GM19468 (cell line): Measurements from ENCODE around the gene SELENOO.
"Not testable (repeated sequence)": the region's sequence is repeated elsewhere in the genome, so short reads cannot be mapped to it uniquely, and the experiment has no call there.

ENCODE experiments used
- ATAC-seq: cut with Tn5 transposase; IDR thresholded peaks from one replicate; pipeline ENCODE4 v1.9.1; 2021; ENCODE audit warnings: mild to moderate bottlenecking, moderate library complexity, moderate number of reproducible peaks; ENCODE audit not compliant: unreplicated experiment; ENCODE audit errors: extremely low read depth

The SELENOO gene

GRCh38 chr22:50200461-50201190, at the start of gene SELENOO:
Gene SELENOO (plus strand): TSS chr22:50201011. CDS start chr22:50201037, 26 bp downstream.
- ATAC-seq, result peak; percentile 40

- ATAC-seq, result no peak
Measured at GRCh38 chr22:50151571-50152537, 49.0 kb upstream of the SELENOO start.

- ATAC-seq, result no peak
Measured at GRCh38 chr22:50153056-50153755, 47.6 kb upstream of the SELENOO start.

- no peak for ATAC-seq
Measured at GRCh38 chr22:50153756-50154140, 47.1 kb upstream of the SELENOO start.

- ATAC-seq, result no peak
Measured at GRCh38 chr22:50157709-50158375, 43.0 kb upstream of the SELENOO start.

- ATAC-seq, result no peak
Measured at GRCh38 chr22:50160947-50161346, 39.9 kb upstream of the SELENOO start.

GRCh38 chr22:50161508-50162390, 39.1 kb upstream of the SELENOO start:
- no peak for ATAC-seq

- no peak for ATAC-seq
Measured at GRCh38 chr22:50162391-50162956, 38.3 kb upstream of the SELENOO start.

GRCh38 chr22:50165436-50166123, 35.2 kb upstream of the SELENOO start:
- ATAC-seq, result no peak

GRCh38 chr22:50167689-50168489, 32.9 kb upstream of the SELENOO start:
- no peak for ATAC-seq

- ATAC-seq, result not testable (repeated sequence)
Measured at GRCh38 chr22:50168490-50169180, 32.2 kb upstream of the SELENOO start.

- ATAC-seq, result no peak
Measured at GRCh38 chr22:50169181-50169759, 31.5 kb upstream of the SELENOO start.

GRCh38 chr22:50169774-50170341, 31.0 kb upstream of the SELENOO start:
- ATAC-seq, result no peak

- ATAC-seq, result no peak
Measured at GRCh38 chr22:50170453-50171318, 30.1 kb upstream of the SELENOO start, which contains the start of gene PANX2. Gene PANX2 (plus strand): TSS chr22:50170731. CDS start chr22:50170731, 0 bp downstream.

- ATAC-seq, result no peak
Measured at GRCh38 chr22:50171319-50171964, 29.4 kb upstream of the SELENOO start.
